Measurements from ENCODE around the gene SIM1. TPM values are rescaled to one million over a fixed set of nuclear protein-coding genes. Genes with fewer than 3 reads are reported as not detected.
A peak's percentile ranks its signal among the peaks of the same experiment; 100 is the strongest.

SIM1 gene, protein sequence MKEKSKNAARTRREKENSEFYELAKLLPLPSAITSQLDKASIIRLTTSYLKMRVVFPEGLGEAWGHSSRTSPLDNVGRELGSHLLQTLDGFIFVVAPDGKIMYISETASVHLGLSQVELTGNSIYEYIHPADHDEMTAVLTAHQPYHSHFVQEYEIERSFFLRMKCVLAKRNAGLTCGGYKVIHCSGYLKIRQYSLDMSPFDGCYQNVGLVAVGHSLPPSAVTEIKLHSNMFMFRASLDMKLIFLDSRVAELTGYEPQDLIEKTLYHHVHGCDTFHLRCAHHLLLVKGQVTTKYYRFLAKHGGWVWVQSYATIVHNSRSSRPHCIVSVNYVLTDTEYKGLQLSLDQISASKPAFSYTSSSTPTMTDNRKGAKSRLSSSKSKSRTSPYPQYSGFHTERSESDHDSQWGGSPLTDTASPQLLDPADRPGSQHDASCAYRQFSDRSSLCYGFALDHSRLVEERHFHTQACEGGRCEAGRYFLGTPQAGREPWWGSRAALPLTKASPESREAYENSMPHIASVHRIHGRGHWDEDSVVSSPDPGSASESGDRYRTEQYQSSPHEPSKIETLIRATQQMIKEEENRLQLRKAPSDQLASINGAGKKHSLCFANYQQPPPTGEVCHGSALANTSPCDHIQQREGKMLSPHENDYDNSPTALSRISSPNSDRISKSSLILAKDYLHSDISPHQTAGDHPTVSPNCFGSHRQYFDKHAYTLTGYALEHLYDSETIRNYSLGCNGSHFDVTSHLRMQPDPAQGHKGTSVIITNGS
- total RNA-seq, result not detected

DNA sequence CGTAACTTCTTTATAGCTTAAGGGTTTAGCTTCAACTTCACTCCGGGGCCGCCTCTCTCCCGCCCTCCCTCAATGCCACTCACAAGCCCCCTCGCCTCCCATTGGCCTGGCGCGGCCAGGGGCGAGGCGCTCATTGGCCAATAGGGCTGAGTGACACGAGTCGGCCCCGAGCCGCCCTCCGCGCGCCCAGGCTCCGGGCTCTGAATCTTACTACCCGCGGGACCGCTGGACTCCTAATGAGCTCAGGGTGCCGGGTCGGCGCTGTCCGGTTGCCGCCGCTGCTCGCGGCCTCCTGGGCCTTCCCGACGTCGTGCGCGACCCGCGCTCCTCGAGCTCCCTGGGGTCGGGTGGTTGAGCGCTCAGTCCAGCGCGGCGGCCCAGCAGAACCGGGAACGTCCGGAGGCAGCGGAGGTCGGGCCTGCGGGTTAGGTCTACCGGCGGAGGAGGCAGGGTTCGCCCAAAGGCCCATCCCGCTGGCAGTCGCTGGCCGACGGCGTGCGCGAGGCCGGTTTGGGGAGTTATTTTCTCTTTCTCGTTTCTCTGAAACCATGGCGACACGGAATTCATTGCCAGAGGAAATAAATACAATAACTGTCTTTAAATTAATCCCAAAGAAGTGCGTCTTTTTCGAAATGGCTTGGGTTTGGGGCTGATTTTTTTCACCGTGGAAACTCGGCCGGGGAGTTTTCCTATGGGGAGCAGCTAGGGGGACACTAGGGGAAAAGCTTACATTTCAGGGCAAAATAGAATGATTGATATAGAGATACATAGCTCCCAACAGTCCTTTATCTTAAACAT is at the start of gene SIM1:
TSS of gene SIM1 (minus strand) at position 19 of the 798 bp plus-strand sequence. CDS start 1,453 bp downstream, outside the sequence.
- peak; percentile 31 for DNase-seq
- intact Hi-C loops (cut with DNase I; ENCODE audit: low total_unique reads), result no loop called here
- Histone ChIP-seq H3K4me3 (peak within 1 kb of the TSS in 3 of 4 donors; percentile 9 to 42 (median 16)), H3K27me3 (peaks cover 100% of the 10 kb centered on the region), H3K36me3 (no peaks in the 10 kb centered on the region), H3K27ac (no peak within 1 kb of the TSS), H3K9me3 (no peaks in the 10 kb centered on the region), H3K4me1 (peaks cover 7 to 19% (median 12%) of the 10 kb centered on the region in 4 donors)
- 10 to 13% methylated on average over 9 to 65 of the region's 66 CpGs for WGBS, 2 donors (ENCODE audit: low coverage in 1 of 2)
- TF ChIP-seq EP300 (IDR thresholded peaks at IDR 0.05; ENCODE audit: low read depth) (no peak), POLR2A (IDR thresholded peaks at IDR 0.05) (no peak), POLR2AphosphoS5 (IDR thresholded peaks at IDR 0.05) (no peak)
- TF ChIP-seq, protein P1, sequence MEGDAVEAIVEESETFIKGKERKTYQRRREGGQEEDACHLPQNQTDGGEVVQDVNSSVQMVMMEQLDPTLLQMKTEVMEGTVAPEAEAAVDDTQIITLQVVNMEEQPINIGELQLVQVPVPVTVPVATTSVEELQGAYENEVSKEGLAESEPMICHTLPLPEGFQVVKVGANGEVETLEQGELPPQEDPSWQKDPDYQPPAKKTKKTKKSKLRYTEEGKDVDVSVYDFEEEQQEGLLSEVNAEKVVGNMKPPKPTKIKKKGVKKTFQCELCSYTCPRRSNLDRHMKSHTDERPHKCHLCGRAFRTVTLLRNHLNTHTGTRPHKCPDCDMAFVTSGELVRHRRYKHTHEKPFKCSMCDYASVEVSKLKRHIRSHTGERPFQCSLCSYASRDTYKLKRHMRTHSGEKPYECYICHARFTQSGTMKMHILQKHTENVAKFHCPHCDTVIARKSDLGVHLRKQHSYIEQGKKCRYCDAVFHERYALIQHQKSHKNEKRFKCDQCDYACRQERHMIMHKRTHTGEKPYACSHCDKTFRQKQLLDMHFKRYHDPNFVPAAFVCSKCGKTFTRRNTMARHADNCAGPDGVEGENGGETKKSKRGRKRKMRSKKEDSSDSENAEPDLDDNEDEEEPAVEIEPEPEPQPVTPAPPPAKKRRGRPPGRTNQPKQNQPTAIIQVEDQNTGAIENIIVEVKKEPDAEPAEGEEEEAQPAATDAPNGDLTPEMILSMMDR (IDR thresholded peaks at IDR 0.05), result no peak
- in situ Hi-C loops (cut with MboI; ENCODE audit: low pct_ligation_motif_present in 1 of 4, low pct_unique_long_range_greater_than_20kb in 1 of 4, low sequenced_read_pairs in 3 of 4), result no loop called here

DNA sequence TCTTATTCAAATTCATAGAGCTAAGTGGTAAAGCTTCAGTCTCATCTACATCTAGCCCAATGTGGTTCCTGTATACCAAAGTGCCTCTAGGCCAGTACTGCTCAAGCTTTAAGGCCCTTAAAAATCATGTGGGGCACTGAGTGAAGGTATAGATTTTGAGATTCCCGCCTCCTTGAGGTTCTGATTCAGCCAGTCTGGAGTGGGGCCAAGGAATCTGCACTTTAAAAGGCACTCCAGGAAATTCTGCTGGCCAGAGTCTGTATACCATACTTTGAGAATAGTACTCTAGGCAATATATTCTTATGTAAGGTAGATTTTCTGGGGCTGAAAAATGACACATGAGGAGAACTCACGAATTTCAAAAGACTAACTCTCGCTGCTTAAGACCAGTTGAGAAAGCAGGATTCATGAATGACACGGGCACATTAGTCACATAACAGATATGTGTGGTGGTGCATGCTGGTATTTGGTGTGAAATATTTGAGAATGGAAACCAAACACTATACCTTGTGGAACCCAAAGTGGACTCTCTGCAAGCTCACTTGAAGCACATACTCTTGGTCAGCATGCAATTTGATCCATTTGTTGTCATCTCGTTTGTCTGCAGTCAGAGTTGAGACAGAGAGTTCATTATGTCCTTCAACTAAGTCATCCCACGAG is 47.6 kb upstream of the SIM1 start:
- Histone ChIP-seq H3K9me3 (no peaks in the 10 kb centered on the region), H3K27me3 (no peaks in the 10 kb centered on the region), H3K27ac (no peak overlapping the region), H3K4me3 (no peak overlapping the region), H3K36me3 (peaks cover 0 to 25% (median 7%) of the 10 kb centered on the region in 4 donors), H3K4me1 (no peaks in the 10 kb centered on the region)
- in situ Hi-C loops (cut with MboI; ENCODE audit: low pct_ligation_motif_present in 1 of 4, low pct_unique_long_range_greater_than_20kb in 1 of 4, low sequenced_read_pairs in 3 of 4) (no loop called here), intact Hi-C loops (cut with DNase I; ENCODE audit: low total_unique reads) (no loop called here)
- no peak for DNase-seq
- TF ChIP-seq POLR2A (IDR thresholded peaks at IDR 0.05), result no peak
- no peak for TF ChIP-seq POLR2AphosphoS5 (IDR thresholded peaks at IDR 0.05)
- TF ChIP-seq, protein P1 (IDR thresholded peaks at IDR 0.05), result no peak
- no peak for TF ChIP-seq EP300 (IDR thresholded peaks at IDR 0.05; ENCODE audit: low read depth)
- WGBS, 2 donors (ENCODE audit: low coverage in 1 of 2), result 46 to 85% methylated on average over 2 to 6 of the region's 6 CpGs

DNA sequence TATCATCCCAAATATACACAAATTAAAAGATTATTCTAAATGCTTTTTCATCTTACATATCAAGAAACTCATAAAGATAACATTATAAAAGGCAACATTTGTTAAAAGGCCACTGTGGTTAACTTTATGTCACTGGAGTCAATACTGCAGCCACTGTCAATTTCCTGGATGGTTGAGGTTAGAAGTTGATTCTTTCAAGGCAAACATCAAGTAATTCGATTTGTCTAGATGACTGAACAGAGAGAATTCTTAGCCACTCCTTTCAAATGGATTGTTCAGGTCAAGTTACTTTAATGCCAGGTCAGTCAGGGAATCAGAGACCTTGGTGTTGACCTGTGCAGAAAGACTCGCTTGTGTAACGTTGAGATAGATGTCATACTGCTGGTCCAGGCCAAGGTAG is 44.4 kb upstream of the SIM1 start:
- Histone ChIP-seq H3K4me1 (no peaks in the 10 kb centered on the region), H3K27ac (no peak overlapping the region), H3K4me3 (no peak overlapping the region), H3K9me3 (no peaks in the 10 kb centered on the region), H3K27me3 (no peaks in the 10 kb centered on the region), H3K36me3 (peaks cover 0 to 19% (median 7%) of the 10 kb centered on the region in 4 donors)
- no peak for TF ChIP-seq POLR2A (IDR thresholded peaks at IDR 0.05)
- TF ChIP-seq, protein P1 (IDR thresholded peaks at IDR 0.05), result no peak
- no peak for DNase-seq
- intact Hi-C loops (cut with DNase I; ENCODE audit: low total_unique reads), result no loop called here
- WGBS, 2 donors (ENCODE audit: low coverage in 1 of 2), result 72 to 84% methylated on average over 3 of the region's 3 CpGs
- in situ Hi-C loops (cut with MboI; ENCODE audit: low pct_ligation_motif_present in 1 of 4, low pct_unique_long_range_greater_than_20kb in 1 of 4, low sequenced_read_pairs in 3 of 4), result no loop called here

All from transverse colon (tissue), 4 donors.